Measurements from ENCODE around the gene IGSF22. TPM values are rescaled to one million over a fixed set of nuclear protein-coding genes. Genes with fewer than 3 reads are reported as not detected.

Gene IGSF22
- under 1 TPM in 2 of 3 donors, not detected in 1; 0.20 to 0.46 TPM for polyA plus RNA-seq

- Mint-ChIP-seq H3K36me3 (no peaks in the 10 kb centered on the region), H3K4me1 (peaks cover 14 to 22% of the 10 kb centered on the region in 2 donors), H3K27ac (peak within 1 kb of the TSS in 1 of 6 donors; percentile 40), H3K9me3 (no peaks in the 10 kb centered on the region), H3K4me3 (no peak within 1 kb of the TSS), H3K27me3 (ENCODE audit: low read depth in 3 of 3) (peaks cover 2 to 12% (median 5%) of the 10 kb centered on the region in 3 donors)
- no peak for DNase-seq
Measured at GRCh38 chr11:18726040-18726439, at the start of gene IGSF22. Gene IGSF22 (minus strand): TSS chr11:18726188. CDS start chr11:18724236, 1,952 bp downstream.

- H3K9me3 Mint-ChIP-seq = peaks cover 0 to 2% (median 0%) of the 10 kb centered on the region in 6 donors
- peaks cover 2 to 3% (median 2%) of the 10 kb centered on the region in 3 donors for H3K27me3 Mint-ChIP-seq (ENCODE audit: low read depth in 3 of 3)
- H3K27ac Mint-ChIP-seq = no peak overlapping the region
- no peaks in the 10 kb centered on the region for H3K36me3 Mint-ChIP-seq
- peaks cover 3 to 8% of the 10 kb centered on the region in 2 donors for H3K4me1 Mint-ChIP-seq
- no peak overlapping the region for H3K4me3 Mint-ChIP-seq
- no peak for DNase-seq
Measured at GRCh38 chr11:18774801-18775200, 48.8 kb upstream of the IGSF22 start.

GRCh38 chr11:18773681-18774080 is 47.7 kb upstream of the IGSF22 start:
- peaks cover 0 to 2% (median 0%) of the 10 kb centered on the region in 6 donors for H3K9me3 Mint-ChIP-seq
- no peaks in the 10 kb centered on the region for H3K36me3 Mint-ChIP-seq
- H3K4me1 Mint-ChIP-seq = peaks cover 3 to 5% of the 10 kb centered on the region in 2 donors
- no peak overlapping the region for H3K4me3 Mint-ChIP-seq
- peaks cover 2 to 4% (median 2%) of the 10 kb centered on the region in 3 donors for H3K27me3 Mint-ChIP-seq (ENCODE audit: low read depth in 3 of 3)
- no peak overlapping the region for H3K27ac Mint-ChIP-seq
- no peak for DNase-seq

GRCh38 chr11:18773104-18773503 is 47.1 kb upstream of the IGSF22 start:
- H3K36me3 Mint-ChIP-seq = no peaks in the 10 kb centered on the region
- peaks cover 0 to 2% (median 0%) of the 10 kb centered on the region in 6 donors for H3K9me3 Mint-ChIP-seq
- H3K27ac Mint-ChIP-seq = no peak overlapping the region
- peaks cover 2 to 6% (median 2%) of the 10 kb centered on the region in 3 donors for H3K27me3 Mint-ChIP-seq (ENCODE audit: low read depth in 3 of 3)
- H3K4me1 Mint-ChIP-seq = no peaks in the 10 kb centered on the region
- H3K4me3 Mint-ChIP-seq = no peak overlapping the region
- no peak for DNase-seq

GRCh38 chr11:18772211-18772610 is 46.2 kb upstream of the IGSF22 start:
- no peaks in the 10 kb centered on the region for H3K36me3 Mint-ChIP-seq
- no peak for DNase-seq
- no peak overlapping the region for H3K4me3 Mint-ChIP-seq
- no peak overlapping the region for H3K27ac Mint-ChIP-seq
- H3K9me3 Mint-ChIP-seq = peaks cover 0 to 2% (median 0%) of the 10 kb centered on the region in 6 donors
- peaks cover 2 to 6% (median 3%) of the 10 kb centered on the region in 3 donors for H3K27me3 Mint-ChIP-seq (ENCODE audit: low read depth in 3 of 3)
- H3K4me1 Mint-ChIP-seq = no peaks in the 10 kb centered on the region

GRCh38 chr11:18771266-18772035 is 45.5 kb upstream of the IGSF22 start:
- Mint-ChIP-seq H3K27me3 (ENCODE audit: low read depth in 3 of 3) (peaks cover 2 to 6% (median 3%) of the 10 kb centered on the region in 3 donors), H3K4me3 (no peak overlapping the region), H3K27ac (no peak overlapping the region), H3K36me3 (no peaks in the 10 kb centered on the region), H3K4me1 (no peaks in the 10 kb centered on the region), H3K9me3 (peaks cover 0 to 2% (median 0%) of the 10 kb centered on the region in 6 donors)
- DNase-seq = no peak

GRCh38 chr11:18770479-18771125 is 44.6 kb upstream of the IGSF22 start:
- H3K36me3 Mint-ChIP-seq = no peaks in the 10 kb centered on the region
- H3K4me1 Mint-ChIP-seq = no peaks in the 10 kb centered on the region
- no peak overlapping the region for H3K27ac Mint-ChIP-seq
- peaks cover 0 to 2% (median 0%) of the 10 kb centered on the region in 6 donors for H3K9me3 Mint-ChIP-seq
- no peak for DNase-seq
- no peak overlapping the region for H3K4me3 Mint-ChIP-seq
- peaks cover 2 to 6% (median 3%) of the 10 kb centered on the region in 3 donors for H3K27me3 Mint-ChIP-seq (ENCODE audit: low read depth in 3 of 3)

- Mint-ChIP-seq H3K27ac (no peak overlapping the region), H3K4me1 (no peaks in the 10 kb centered on the region), H3K4me3 (no peak overlapping the region), H3K27me3 (ENCODE audit: low read depth in 3 of 3) (peaks cover 2 to 5% (median 3%) of the 10 kb centered on the region in 3 donors), H3K36me3 (no peaks in the 10 kb centered on the region), H3K9me3 (peaks cover 0 to 2% (median 0%) of the 10 kb centered on the region in 6 donors)
- no peak for DNase-seq
Measured at GRCh38 chr11:18769802-18770456, 43.9 kb upstream of the IGSF22 start.

GRCh38 chr11:18768978-18769377 is 43.0 kb upstream of the IGSF22 start:
- Mint-ChIP-seq H3K4me3 (no peak overlapping the region), H3K4me1 (no peaks in the 10 kb centered on the region), H3K27me3 (ENCODE audit: low read depth in 3 of 3) (peaks cover 2 to 5% (median 5%) of the 10 kb centered on the region in 3 donors)

GRCh38 chr11:18768472-18768901 is 42.5 kb upstream of the IGSF22 start:
- no peaks in the 10 kb centered on the region for H3K36me3 Mint-ChIP-seq
- H3K9me3 Mint-ChIP-seq = peaks cover 0 to 2% (median 0%) of the 10 kb centered on the region in 6 donors
- H3K27ac Mint-ChIP-seq = no peak overlapping the region
- no peaks in the 10 kb centered on the region for H3K4me1 Mint-ChIP-seq
- H3K27me3 Mint-ChIP-seq (ENCODE audit: low read depth in 3 of 3) = peaks cover 2 to 5% (median 5%) of the 10 kb centered on the region in 3 donors
- no peak overlapping the region for H3K4me3 Mint-ChIP-seq
- no peak for DNase-seq

More at GRCh38 chr11:18768978-18769377, 43.0 kb upstream of the IGSF22 start:
- no peak overlapping the region for H3K27ac Mint-ChIP-seq
- no peaks in the 10 kb centered on the region for H3K36me3 Mint-ChIP-seq
- H3K9me3 Mint-ChIP-seq = peaks cover 0 to 2% (median 0%) of the 10 kb centered on the region in 6 donors
- no peak for DNase-seq

GRCh38 chr11:18766015-18766414 is 40.0 kb upstream of the IGSF22 start:
- Mint-ChIP-seq H3K9me3 (no peaks in the 10 kb centered on the region), H3K4me3 (no peak overlapping the region), H3K27me3 (ENCODE audit: low read depth in 3 of 3) (peaks cover 0 to 3% (median 3%) of the 10 kb centered on the region in 3 donors), H3K36me3 (no peaks in the 10 kb centered on the region), H3K27ac (no peak overlapping the region), H3K4me1 (no peaks in the 10 kb centered on the region)
- no peak for DNase-seq

- no peak for DNase-seq
- peaks cover 0 to 3% (median 3%) of the 10 kb centered on the region in 3 donors for H3K27me3 Mint-ChIP-seq (ENCODE audit: low read depth in 3 of 3)
- no peaks in the 10 kb centered on the region for H3K9me3 Mint-ChIP-seq
- no peaks in the 10 kb centered on the region for H3K36me3 Mint-ChIP-seq
- no peak overlapping the region for H3K4me3 Mint-ChIP-seq
- H3K4me1 Mint-ChIP-seq = no peaks in the 10 kb centered on the region
- no peak overlapping the region for H3K27ac Mint-ChIP-seq
Measured at GRCh38 chr11:18765554-18765953, 39.6 kb upstream of the IGSF22 start.

GRCh38 chr11:18761741-18762140 is 35.8 kb upstream of the IGSF22 start:
- H3K27ac Mint-ChIP-seq = no peak overlapping the region
- no peaks in the 10 kb centered on the region for H3K9me3 Mint-ChIP-seq
- no peak for DNase-seq

GRCh38 chr11:18761144-18761543 is 35.2 kb upstream of the IGSF22 start:
- H3K27me3 Mint-ChIP-seq (ENCODE audit: low read depth in 3 of 3) = peaks cover 0 to 3% (median 0%) of the 10 kb centered on the region in 3 donors
- DNase-seq = no peak
- H3K4me3 Mint-ChIP-seq = no peak overlapping the region
- H3K36me3 Mint-ChIP-seq = no peaks in the 10 kb centered on the region
- no peak overlapping the region for H3K27ac Mint-ChIP-seq
- H3K4me1 Mint-ChIP-seq = no peaks in the 10 kb centered on the region
- H3K9me3 Mint-ChIP-seq = no peaks in the 10 kb centered on the region

More at GRCh38 chr11:18761741-18762140, 35.8 kb upstream of the IGSF22 start:
- H3K4me3 Mint-ChIP-seq = no peak overlapping the region
- H3K4me1 Mint-ChIP-seq = no peaks in the 10 kb centered on the region
- H3K27me3 Mint-ChIP-seq (ENCODE audit: low read depth in 3 of 3) = peaks cover 0 to 3% (median 0%) of the 10 kb centered on the region in 3 donors
- H3K36me3 Mint-ChIP-seq = no peaks in the 10 kb centered on the region
